Measurements from ENCODE around the gene WDR45. TPM values are rescaled to one million over a fixed set of nuclear protein-coding genes. Genes with fewer than 3 reads are reported as not detected.

The WDR45 gene
- polyA plus RNA-seq, 1 donor from 2014 or later = 26.5 TPM

GRCh38 chrX:49066278-49066677 is 13.4 kb downstream of the WDR45 start:
- Histone ChIP-seq H3K36me3 (ENCODE audit: insufficient read depth, low read length) (no peaks in the 10 kb centered on the region), H3K79me2 (replicated peaks; ENCODE audit: insufficient read depth, low read length) (no peaks in the 10 kb centered on the region), H3K4me2 (ENCODE audit: low read length) (no peak overlapping the region), H3K9ac (ENCODE audit: low read length) (no peak overlapping the region), H4K20me1 (ENCODE audit: insufficient read depth) (no peaks in the 10 kb centered on the region), H3F3A (ENCODE audit: insufficient read depth, low read length, poor library complexity, severe bottlenecking) (no peaks in the 10 kb centered on the region), H3K27me3 (ENCODE audit: insufficient read depth, low read depth, low read length) (no peaks in the 10 kb centered on the region), H3K9me2 (ENCODE audit: insufficient read depth, low read length) (no peaks in the 10 kb centered on the region), H3K27ac (ENCODE audit: low read length) (no peak overlapping the region), H2AFZ (ENCODE audit: low read depth, low read length) (no peak overlapping the region), H3K9me3 (ENCODE audit: low read length) (no peaks in the 10 kb centered on the region), H3K4me3 (ENCODE audit: low read length) (no peak overlapping the region)
- TF ChIP-seq EP300 (conservative IDR thresholded peaks at IDR 0.05; ENCODE audit: poor library complexity, severe bottlenecking) (no peak), SMC3 (conservative IDR thresholded peaks at IDR 0.05; ENCODE audit: poor library complexity) (no peak), POLR2AphosphoS5 (IDR thresholded peaks at IDR 0.05) (no peak), TAF1 (IDR thresholded peaks at IDR 0.05; ENCODE audit: low read depth) (no peak), MXI1 (conservative IDR thresholded peaks at IDR 0.05; ENCODE audit: poor library complexity, severe bottlenecking) (no peak), EZH2 (IDR thresholded peaks at IDR 0.05; ENCODE audit: borderline replicate concordance, insufficient read depth, low read length, poor library complexity, severe bottlenecking) (no peak), RAD21 (conservative IDR thresholded peaks at IDR 0.05) (no peak)
- TF ChIP-seq, protein P1, sequence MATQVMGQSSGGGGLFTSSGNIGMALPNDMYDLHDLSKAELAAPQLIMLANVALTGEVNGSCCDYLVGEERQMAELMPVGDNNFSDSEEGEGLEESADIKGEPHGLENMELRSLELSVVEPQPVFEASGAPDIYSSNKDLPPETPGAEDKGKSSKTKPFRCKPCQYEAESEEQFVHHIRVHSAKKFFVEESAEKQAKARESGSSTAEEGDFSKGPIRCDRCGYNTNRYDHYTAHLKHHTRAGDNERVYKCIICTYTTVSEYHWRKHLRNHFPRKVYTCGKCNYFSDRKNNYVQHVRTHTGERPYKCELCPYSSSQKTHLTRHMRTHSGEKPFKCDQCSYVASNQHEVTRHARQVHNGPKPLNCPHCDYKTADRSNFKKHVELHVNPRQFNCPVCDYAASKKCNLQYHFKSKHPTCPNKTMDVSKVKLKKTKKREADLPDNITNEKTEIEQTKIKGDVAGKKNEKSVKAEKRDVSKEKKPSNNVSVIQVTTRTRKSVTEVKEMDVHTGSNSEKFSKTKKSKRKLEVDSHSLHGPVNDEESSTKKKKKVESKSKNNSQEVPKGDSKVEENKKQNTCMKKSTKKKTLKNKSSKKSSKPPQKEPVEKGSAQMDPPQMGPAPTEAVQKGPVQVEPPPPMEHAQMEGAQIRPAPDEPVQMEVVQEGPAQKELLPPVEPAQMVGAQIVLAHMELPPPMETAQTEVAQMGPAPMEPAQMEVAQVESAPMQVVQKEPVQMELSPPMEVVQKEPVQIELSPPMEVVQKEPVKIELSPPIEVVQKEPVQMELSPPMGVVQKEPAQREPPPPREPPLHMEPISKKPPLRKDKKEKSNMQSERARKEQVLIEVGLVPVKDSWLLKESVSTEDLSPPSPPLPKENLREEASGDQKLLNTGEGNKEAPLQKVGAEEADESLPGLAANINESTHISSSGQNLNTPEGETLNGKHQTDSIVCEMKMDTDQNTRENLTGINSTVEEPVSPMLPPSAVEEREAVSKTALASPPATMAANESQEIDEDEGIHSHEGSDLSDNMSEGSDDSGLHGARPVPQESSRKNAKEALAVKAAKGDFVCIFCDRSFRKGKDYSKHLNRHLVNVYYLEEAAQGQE (IDR thresholded peaks at IDR 0.05; ENCODE audit: borderline replicate concordance) = no peak
- TF ChIP-seq, protein P2, sequence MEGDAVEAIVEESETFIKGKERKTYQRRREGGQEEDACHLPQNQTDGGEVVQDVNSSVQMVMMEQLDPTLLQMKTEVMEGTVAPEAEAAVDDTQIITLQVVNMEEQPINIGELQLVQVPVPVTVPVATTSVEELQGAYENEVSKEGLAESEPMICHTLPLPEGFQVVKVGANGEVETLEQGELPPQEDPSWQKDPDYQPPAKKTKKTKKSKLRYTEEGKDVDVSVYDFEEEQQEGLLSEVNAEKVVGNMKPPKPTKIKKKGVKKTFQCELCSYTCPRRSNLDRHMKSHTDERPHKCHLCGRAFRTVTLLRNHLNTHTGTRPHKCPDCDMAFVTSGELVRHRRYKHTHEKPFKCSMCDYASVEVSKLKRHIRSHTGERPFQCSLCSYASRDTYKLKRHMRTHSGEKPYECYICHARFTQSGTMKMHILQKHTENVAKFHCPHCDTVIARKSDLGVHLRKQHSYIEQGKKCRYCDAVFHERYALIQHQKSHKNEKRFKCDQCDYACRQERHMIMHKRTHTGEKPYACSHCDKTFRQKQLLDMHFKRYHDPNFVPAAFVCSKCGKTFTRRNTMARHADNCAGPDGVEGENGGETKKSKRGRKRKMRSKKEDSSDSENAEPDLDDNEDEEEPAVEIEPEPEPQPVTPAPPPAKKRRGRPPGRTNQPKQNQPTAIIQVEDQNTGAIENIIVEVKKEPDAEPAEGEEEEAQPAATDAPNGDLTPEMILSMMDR (IDR thresholded peaks at IDR 0.05; ENCODE audit: poor library complexity, severe bottlenecking) = no peak

DNA sequence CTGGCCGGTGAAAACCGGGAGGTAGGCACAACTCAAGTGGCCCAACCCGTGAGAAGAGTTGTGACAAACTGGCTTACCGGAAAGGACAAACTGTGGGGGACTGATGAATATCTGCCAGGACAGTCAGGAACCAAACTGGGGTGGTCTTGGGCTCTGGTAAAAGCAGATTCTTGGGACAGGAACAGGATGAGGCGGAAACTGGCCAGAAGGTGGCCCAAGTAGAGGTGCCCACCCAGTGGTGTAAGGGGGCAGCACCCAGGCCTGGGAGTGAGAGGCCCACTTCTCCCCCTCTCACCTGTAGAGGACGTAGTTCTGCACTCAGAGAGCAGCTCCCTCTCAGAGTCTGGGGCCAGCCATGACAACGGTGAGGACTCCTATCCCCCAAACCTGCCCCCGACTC is 15.0 kb downstream of the WDR45 start:
- Histone ChIP-seq H2AFZ (ENCODE audit: low read depth, low read length) (no peak overlapping the region), H3K4me3 (ENCODE audit: low read length) (no peak overlapping the region), H3K79me2 (replicated peaks; ENCODE audit: insufficient read depth, low read length) (no peaks in the 10 kb centered on the region), H3K27ac (ENCODE audit: low read length) (no peak overlapping the region), H3K27me3 (ENCODE audit: insufficient read depth, low read depth, low read length) (no peaks in the 10 kb centered on the region), H3K9ac (ENCODE audit: low read length) (no peak overlapping the region), H4K20me1 (ENCODE audit: insufficient read depth) (no peaks in the 10 kb centered on the region), H3K4me2 (ENCODE audit: low read length) (no peak overlapping the region), H3K36me3 (ENCODE audit: insufficient read depth, low read length) (no peaks in the 10 kb centered on the region), H3F3A (ENCODE audit: insufficient read depth, low read length, poor library complexity, severe bottlenecking) (no peaks in the 10 kb centered on the region), H3K9me2 (ENCODE audit: insufficient read depth, low read length) (no peaks in the 10 kb centered on the region), H3K9me3 (ENCODE audit: low read length) (no peaks in the 10 kb centered on the region)
- TF ChIP-seq EP300 (conservative IDR thresholded peaks at IDR 0.05; ENCODE audit: poor library complexity, severe bottlenecking) = no peak
- TF ChIP-seq, protein P2 (IDR thresholded peaks at IDR 0.05; ENCODE audit: poor library complexity, severe bottlenecking) = no peak
- no peak for TF ChIP-seq EZH2 (IDR thresholded peaks at IDR 0.05; ENCODE audit: borderline replicate concordance, insufficient read depth, low read length, poor library complexity, severe bottlenecking)
- TF ChIP-seq, protein P1 (IDR thresholded peaks at IDR 0.05; ENCODE audit: borderline replicate concordance) = no peak
- TF ChIP-seq SMC3 (conservative IDR thresholded peaks at IDR 0.05; ENCODE audit: poor library complexity) = no peak
- TF ChIP-seq TAF1 (IDR thresholded peaks at IDR 0.05; ENCODE audit: low read depth) = no peak
- no peak for TF ChIP-seq POLR2AphosphoS5 (IDR thresholded peaks at IDR 0.05)
